Fibroblast of mammary gland (primary cell): ENCODE measurements around the gene DLG1.

Experiments used
- DNase-seq: peaks from one replicate; pipeline ENCODE4 v3.0.0-alpha.2; 2010; ENCODE audit warnings: low read depth
- H3K4me3 ChIP-seq: 2 replicates; pipeline ENCODE4 v1.5.1; 2011; ENCODE audit warnings: low read depth, mild to moderate bottlenecking, low read length, moderate library complexity; ENCODE audit not compliant: control insufficient read depth
- TF ChIP-seq, protein P1 (sequence below): conservative IDR thresholded peaks from 2 replicates; pipeline ENCODE4 v1.5.1; 2011; ENCODE audit warnings: low read depth, low read length, inconsistent platforms; ENCODE audit not compliant: control insufficient read depth, insufficient read depth

DLG1 gene

DNA sequence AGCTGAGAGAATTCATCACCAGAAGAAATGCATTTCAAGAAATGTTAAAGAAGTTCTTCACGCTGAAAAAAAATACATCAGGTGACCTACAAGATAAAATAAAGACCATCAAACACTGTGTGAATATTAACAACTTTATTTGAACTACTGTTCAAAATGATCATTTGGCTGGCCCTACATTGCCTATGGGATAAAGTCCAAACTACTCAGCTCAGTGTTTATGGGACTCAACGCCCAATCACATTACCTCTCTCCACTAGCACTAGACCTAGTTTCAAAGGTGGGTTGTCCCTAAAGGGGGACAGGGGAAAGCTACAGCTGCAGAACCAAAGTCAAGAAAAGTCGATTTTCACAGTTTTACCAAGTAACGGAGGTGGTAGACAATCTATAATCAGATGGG lies 62.0 kb downstream of the DLG1 start:
- no peak for DNase-seq
- H3K4me3 ChIP-seq = no peak overlapping the region
- TF ChIP-seq, protein P1, sequence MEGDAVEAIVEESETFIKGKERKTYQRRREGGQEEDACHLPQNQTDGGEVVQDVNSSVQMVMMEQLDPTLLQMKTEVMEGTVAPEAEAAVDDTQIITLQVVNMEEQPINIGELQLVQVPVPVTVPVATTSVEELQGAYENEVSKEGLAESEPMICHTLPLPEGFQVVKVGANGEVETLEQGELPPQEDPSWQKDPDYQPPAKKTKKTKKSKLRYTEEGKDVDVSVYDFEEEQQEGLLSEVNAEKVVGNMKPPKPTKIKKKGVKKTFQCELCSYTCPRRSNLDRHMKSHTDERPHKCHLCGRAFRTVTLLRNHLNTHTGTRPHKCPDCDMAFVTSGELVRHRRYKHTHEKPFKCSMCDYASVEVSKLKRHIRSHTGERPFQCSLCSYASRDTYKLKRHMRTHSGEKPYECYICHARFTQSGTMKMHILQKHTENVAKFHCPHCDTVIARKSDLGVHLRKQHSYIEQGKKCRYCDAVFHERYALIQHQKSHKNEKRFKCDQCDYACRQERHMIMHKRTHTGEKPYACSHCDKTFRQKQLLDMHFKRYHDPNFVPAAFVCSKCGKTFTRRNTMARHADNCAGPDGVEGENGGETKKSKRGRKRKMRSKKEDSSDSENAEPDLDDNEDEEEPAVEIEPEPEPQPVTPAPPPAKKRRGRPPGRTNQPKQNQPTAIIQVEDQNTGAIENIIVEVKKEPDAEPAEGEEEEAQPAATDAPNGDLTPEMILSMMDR = no peak

DNA sequence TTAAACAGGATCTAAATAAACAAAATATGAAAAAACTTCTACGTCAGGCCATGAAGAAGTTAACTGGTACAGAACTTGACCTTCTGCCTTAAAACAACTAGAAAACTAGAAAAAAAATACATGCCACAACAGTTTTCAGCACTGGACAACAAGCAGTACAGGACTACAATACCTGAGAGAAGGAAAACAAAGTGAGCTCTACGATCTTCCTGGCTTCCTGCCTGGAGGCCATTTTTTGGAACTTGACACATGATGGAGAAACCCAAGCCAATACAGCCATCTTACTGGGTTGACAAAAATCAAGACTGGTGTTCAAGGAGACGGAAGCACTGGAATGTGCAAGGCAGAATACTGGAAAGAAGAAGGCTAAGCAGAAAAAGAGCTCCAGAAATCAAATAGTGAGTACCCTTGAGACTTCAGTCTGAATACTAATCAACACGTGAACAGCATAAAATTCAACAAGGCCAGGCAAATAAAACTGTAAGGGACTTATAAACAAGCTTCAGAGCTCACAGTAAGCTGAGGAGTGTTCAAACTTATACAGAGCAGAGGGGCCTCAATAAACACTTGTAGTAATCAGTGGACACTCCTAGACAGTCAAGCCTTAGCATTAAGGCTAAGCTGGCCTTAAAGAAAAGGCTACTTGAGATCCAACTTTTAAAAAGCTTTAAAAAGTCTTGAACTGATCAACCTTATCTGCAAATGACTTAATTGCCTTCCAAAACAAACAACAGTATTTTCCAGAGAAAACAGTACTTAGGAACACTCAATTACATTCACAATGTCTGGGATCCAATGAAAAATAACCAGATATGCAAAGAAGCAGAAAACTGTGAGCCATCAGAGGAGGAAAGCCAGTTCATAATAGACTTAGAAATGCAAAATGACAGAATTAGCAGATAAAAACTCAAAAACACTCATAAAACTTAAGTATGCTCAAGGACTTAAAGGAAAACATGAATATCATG lies 63.2 kb downstream of the DLG1 start:
- DNase-seq = no peak
- no peak overlapping the region for H3K4me3 ChIP-seq
- TF ChIP-seq, protein P1 = no peak

DNA sequence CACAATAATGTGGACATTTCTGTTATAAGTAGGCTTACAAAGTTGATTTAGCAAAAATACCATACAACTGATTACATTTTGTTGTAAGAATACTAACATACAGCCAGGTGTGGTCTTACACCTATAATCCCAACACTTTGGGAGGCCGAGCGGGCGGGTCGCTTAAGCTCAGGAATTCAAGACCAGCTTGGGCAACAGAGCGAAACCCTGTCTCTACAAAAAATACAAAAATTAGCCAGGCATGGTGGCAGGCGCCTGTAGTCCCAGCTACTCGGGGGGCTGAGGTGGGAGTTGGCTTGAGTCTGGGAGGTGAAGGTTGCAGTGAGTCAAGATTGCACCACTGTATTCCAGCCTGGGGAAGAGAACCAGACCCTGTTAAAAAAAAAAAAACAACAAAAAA lies 67.1 kb downstream of the DLG1 start:
- DNase-seq = no peak
- no peak overlapping the region for H3K4me3 ChIP-seq
- TF ChIP-seq, protein P1 = no peak

DNA sequence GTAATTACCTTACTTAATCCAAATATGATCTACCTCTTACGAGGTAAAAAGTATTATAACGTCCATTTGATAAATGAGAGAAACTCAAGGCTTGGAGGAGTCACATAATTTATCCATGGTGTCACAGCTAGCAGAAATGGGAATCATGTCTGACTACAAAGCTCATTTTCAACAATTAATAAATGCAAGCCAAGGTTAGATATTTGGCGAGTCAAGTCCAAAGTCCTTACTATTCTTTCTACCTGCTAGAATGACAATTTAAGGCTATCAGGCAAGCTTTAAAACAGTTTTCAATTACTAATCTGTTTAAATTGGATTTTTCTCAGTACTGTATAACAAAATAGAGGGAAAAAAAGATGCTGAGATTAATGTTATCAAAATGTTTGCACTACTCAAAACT lies 68.6 kb downstream of the DLG1 start:
- DNase-seq = no peak
- TF ChIP-seq, protein P1 = no peak

DNA sequence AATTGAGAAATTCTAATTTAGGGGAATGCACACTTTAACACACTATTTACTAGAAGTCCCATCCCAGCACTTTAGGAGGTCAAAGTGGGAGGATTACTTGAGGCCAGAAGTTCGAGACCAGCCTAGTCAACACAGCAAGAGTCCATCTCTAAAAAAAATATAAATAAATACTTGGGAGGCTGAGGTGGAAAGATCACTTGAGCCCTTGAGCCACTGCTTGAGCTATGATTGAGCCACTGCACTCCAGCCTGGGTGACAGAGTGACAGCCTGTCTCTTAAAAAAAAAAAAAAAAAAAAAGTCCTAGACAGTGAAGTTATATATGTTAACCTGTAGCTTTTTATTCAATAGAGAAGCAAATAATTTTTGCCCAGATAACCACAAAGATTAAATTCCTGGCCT lies 69.2 kb downstream of the DLG1 start:
- DNase-seq = no peak
- H3K4me3 ChIP-seq = no peak overlapping the region
- TF ChIP-seq, protein P1 = no peak

More for the DNA sequence above, 68.6 kb downstream of the DLG1 start:
- no peak overlapping the region for H3K4me3 ChIP-seq

DNA sequence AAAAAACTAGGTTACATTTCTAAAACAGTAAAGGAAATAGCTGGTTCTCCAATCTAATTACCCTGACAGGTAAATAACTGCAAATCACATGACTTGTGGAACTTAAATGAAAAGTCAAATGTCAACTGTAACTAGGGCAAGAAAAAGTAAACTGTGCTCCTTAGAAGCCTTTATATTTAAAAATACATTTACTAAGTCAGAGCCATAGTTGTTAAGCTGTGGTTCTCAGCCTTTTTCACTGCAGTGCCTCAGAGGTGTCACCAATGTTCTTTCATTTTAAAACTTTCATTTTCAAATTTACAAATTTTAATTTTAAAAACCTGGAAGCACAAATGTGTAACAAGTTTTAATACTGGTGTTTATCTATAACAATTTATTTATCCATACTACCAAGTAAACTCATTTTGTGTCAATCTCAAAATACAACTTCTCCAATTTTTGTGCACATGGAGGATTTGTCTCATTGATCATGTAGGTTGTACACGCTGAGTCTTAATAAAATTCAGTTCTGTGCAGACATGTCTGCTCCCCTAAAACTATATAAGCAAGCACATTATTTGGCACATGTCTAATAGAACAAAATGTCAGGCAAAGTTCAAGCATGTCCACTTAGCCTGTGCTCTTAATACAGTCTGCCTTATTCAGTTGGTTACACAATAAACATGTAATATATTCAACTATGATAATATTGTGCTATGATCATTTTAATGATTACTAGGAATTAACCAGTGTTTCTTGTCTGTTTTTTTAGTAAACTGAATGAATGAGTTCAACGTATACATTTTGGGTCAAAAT lies 70.4 kb downstream of the DLG1 start:
- no peak for DNase-seq
- TF ChIP-seq, protein P1 = no peak
- no peak overlapping the region for H3K4me3 ChIP-seq
